NB4 (cell line): Measurements from ENCODE around the gene SPEF1.

ENCODE experiments used
- DNase-seq: peaks from one replicate; pipeline ENCODE4 v3.0.0; 2010; ENCODE audit warnings: low read depth
- H3K4me3 ChIP-seq: one replicate; pipeline ENCODE4 v1.5.1; 2011; ENCODE audit warnings: mild to moderate bottlenecking, low read depth, low read length, moderate library complexity
- CTCF ChIP-seq: IDR thresholded peaks from one replicate; pipeline ENCODE4 v1.5.1; 2012; ENCODE audit warnings: low read depth, low read length
- MAX ChIP-seq: IDR thresholded peaks from 2 replicates; pipeline ENCODE4 v1.6.1; 2011; ENCODE audit warnings: low read depth, low read length
- MYC ChIP-seq: IDR thresholded peaks from 2 replicates; pipeline ENCODE4 v1.6.1; 2011; ENCODE audit warnings: low read depth, low read length
- POLR2A ChIP-seq: IDR thresholded peaks from 2 replicates; pipeline ENCODE4 v1.6.1; 2011; ENCODE audit warnings: mild to moderate bottlenecking; ENCODE audit not compliant: insufficient read length; ENCODE audit errors: extremely low read depth

SPEF1 gene

GRCh38 chr20:3820901-3821727 is 39.9 kb upstream of the SPEF1 start:
- DNase-seq: no peak
- H3K4me3 ChIP-seq: peak overlapping the region; percentile 98
- TF ChIP-seq MYC (0 out of 2 replicates have a peak, but pooled peaks have one; percentile 21), CTCF (no peak), POLR2A (no peak), MAX (no peak)

DNA sequence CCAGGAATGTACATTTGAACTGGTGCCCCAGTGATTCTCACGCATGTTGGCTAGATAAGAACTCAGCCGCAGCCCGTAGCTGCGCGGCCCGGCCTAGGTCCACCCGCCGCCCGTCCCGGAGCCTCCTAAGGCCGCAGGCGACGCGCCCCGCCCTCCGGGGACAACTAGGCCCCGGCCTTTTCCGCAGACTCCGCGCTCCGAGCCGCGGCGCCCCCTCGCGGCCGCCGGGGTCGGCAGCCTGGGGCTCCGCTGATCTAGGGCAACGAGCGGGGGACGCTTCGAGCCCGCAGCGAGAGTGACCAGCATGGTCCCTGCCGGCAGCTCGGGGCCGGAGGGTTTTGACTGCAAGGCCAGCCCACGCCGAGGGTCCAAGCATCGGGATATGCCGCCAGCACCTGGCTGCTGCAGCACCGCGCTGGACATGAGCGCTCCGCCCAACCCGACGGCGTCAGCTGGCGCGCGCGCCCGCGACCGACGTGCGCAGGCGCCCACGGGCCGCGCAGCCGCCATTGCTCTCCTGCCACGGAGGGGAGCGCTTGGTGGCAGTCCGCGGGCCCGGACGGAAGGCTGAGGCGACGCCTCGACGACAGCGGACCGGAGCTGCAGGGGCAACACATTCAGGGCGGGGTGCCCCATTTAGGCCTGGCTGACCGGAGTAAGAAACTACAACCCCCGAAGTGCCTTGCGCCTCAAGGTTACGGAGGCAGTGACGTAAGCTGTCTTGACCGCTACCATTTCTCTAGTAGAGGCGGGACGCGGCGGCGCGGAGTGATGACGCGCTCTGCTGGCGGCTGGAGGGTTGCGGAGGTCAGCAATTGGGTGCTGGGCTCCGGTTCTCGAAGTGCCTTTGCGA is 39.0 kb upstream of the SPEF1 start, which contains the start of gene AP5S1:
Gene AP5S1, plus strand, starts transcription at position 500 of the 853 bp plus-strand sequence. CDS start 1,571 bp downstream, outside the sequence.
- H3K4me3 ChIP-seq: peak within 1 kb of the TSS; percentile 98
- TF ChIP-seq POLR2A (peak; percentile 76), CTCF (peak; percentile 90), MAX (peak; percentile 11), MYC (peak; percentile 40; the same call in 1 of the 2 replicates)
- peak; percentile 98 for DNase-seq

GRCh38 chr20:3819411-3820047 is 38.3 kb upstream of the SPEF1 start:
- H3K4me3 ChIP-seq: peak overlapping the region; percentile 98
- no peak for TF ChIP-seq MYC
- TF ChIP-seq POLR2A: no peak
- TF ChIP-seq CTCF: no peak
- TF ChIP-seq MAX: no peak
- DNase-seq: peak; percentile 55

DNA sequence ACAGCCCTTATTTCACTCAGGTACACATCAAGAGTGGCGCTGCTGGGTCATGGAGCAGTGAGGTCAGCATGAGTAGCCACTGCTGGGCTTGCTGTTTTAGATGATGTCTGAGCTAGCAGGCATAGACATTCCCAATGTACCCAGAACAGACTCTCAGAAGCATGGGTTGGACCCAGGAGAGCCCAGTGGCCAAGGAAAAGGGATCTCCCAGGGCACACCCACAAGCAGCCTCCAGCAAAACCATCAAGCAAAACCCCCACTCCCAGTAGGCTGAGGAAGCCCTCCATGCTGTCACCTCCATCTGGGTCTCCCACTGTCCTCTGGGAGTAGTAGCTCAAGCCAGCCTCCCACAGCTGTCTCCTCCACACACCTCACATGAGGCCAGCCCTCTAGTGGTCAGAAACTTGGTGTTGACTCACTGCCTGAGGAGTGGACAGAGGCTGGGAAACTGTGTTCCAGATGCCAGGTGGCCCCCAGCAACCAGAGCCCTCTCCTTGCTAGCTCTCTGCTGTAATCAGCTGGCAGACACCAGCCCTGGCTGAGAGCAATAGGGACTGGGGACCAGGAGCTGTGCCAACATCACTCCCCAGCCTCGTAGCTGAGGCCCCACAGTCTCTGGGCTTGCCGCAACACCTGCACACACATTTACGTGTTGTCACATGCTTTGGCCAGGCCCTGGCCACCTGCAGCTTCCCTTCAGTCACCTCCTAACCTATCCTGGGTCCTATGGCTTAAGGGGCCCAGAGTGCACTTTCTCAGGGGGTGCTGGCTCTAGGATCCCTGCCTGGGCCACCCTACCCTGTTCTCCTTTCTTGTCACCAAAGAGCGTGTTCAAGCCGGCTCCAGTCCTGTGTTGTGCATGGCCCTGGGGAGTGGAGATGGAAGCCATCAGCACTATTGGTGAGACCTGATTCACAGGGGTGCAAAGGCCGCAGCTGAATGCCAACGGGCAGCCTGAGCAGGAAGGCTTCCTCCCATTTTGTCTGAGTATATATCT is 37.2 kb upstream of the SPEF1 start:
- peak; percentile 89 for DNase-seq

More for the DNA sequence above, 37.2 kb upstream of the SPEF1 start:
- TF ChIP-seq POLR2A (no peak), MAX (peak; percentile 66; the same call in 1 of the 2 replicates), MYC (peak; percentile 43; the same call in 1 of the 2 replicates), CTCF (peak; percentile 74)
- H3K4me3 ChIP-seq: no peak overlapping the region
